ENCODE data around the gene OR52E1. TPM values are rescaled to one million over a fixed set of nuclear protein-coding genes. Genes with fewer than 3 reads are reported as not detected.

Gene OR52E1
- total and polyA plus RNA-seq, 8 donors: 2.6 TPM; not detected in 7

- Histone ChIP-seq H3K4me1 (no peaks in the 10 kb centered on the region), H3K27ac (no peak overlapping the region), H3K9me3 (no peaks in the 10 kb centered on the region), H3K4me3 (no peak overlapping the region), H3K36me3 (no peaks in the 10 kb centered on the region), H3K27me3 (peaks cover 0 to 4% (median 0%) of the 10 kb centered on the region in 3 donors)
- no peak for DNase-seq
- TF ChIP-seq POLR2AphosphoS5 (IDR thresholded peaks at IDR 0.05) (no peak), POLR2A (IDR thresholded peaks at IDR 0.05) (no peak)
- intact Hi-C loops (cut with DNase I; ENCODE audit: low total_unique reads): no loop called here
- 59 to 77% (median 72%) methylated on average over 3 of the region's 3 CpGs for WGBS, 5 donors
Observed at GRCh38 chr11:5107285-5107684, 37.9 kb downstream of the OR52E1 start.

DNA sequence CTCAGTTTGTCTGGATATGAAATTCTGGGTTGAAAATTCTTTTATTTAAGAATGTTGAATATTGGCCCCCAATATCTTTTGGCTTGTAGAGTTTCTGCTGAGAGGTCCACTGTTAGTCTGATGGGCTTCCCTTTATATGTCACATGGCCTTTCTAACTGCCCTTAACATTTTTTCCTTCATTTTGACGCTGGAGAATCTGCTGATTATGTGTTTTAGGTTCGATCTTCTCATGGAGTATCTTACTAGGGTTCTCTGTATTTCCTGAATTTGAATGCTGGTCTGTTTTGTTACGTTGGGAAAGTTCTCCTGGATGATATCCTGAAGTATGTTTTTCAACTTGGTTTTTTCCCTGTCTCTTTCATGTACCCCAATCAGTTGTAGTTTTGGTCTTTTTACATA lies 46.0 kb downstream of the OR52E1 start:
- H3K27ac ChIP-seq: no peak overlapping the region

DNA sequence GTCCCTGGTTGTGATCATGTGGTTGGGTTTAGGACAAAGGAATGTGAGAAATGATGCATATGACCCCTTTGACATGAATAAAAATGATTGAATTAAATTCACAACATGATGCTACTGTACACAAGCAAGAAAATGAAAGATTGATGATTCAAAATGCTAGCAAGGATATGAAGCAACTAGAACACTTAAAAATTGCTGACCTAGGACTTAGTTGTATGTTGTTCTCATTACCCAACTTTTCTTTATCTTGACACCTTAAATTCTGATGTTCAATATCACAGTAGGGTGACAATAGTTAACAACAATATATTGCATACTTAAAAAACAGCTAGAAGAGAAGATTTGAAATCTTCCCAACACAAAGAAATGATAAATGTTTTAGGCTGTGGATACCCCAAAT lies 48.2 kb downstream of the OR52E1 start:
- Histone ChIP-seq H3K27ac (no peak overlapping the region), H3K4me1 (no peaks in the 10 kb centered on the region), H3K9me3 (no peaks in the 10 kb centered on the region), H3K4me3 (no peak overlapping the region), H3K27me3 (no peaks in the 10 kb centered on the region), H3K36me3 (no peaks in the 10 kb centered on the region)
- no peak for DNase-seq
- intact Hi-C loops (cut with DNase I; ENCODE audit: low total_unique reads): no loop called here
- TF ChIP-seq POLR2A (IDR thresholded peaks at IDR 0.05) (no peak), POLR2AphosphoS5 (IDR thresholded peaks at IDR 0.05) (no peak), CTCF (IDR thresholded peaks at IDR 0.05) (no peak), EP300 (IDR thresholded peaks at IDR 0.05) (no peak)

More for the DNA sequence above, 46.0 kb downstream of the OR52E1 start:
- H3K9me3 ChIP-seq: no peaks in the 10 kb centered on the region
- H3K4me3 ChIP-seq: no peak overlapping the region
- H3K27me3 ChIP-seq: no peaks in the 10 kb centered on the region
- intact Hi-C loops (cut with DNase I; ENCODE audit: low total_unique reads): no loop called here
- 64 to 82% (median 76%) methylated on average over 3 of the region's 3 CpGs for WGBS, 5 donors
- DNase-seq: no peak
- H3K36me3 ChIP-seq: no peaks in the 10 kb centered on the region
- no peaks in the 10 kb centered on the region for H3K4me1 ChIP-seq
- TF ChIP-seq CTCF (IDR thresholded peaks at IDR 0.05) (no peak), EP300 (IDR thresholded peaks at IDR 0.05) (no peak), POLR2A (IDR thresholded peaks at IDR 0.05) (no peak)

DNA sequence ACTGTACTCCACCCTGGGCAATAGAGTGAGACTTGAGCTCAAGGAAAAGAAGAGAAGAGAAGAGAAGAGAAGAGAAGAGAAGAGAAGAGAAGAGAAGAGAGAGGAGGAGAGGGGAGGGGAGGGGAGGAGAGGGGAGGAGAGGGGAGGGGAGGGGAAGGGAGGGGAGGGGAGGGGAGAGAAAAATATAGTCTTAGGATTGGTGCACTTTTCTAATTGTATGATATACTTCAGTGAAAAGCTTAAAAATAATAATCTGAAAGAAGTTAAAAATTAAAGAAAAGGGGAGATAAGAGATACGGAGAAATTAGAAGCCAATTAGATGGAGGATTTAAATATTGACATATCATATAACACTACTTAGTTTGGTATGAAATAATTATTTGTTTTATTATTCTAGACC lies 49.5 kb downstream of the OR52E1 start:
- WGBS, 5 donors: 31 to 74% (median 36%) methylated on average over 1 of the region's 1 CpG
- H3K4me1 ChIP-seq: no peaks in the 10 kb centered on the region
- no peaks in the 10 kb centered on the region for H3K9me3 ChIP-seq
- no peak for DNase-seq
- no peak overlapping the region for H3K4me3 ChIP-seq
- H3K27ac ChIP-seq: no peak overlapping the region
- H3K36me3 ChIP-seq: no peaks in the 10 kb centered on the region
- H3K27me3 ChIP-seq: no peaks in the 10 kb centered on the region
- no peak for TF ChIP-seq POLR2AphosphoS5 (IDR thresholded peaks at IDR 0.05)
- no peak for TF ChIP-seq POLR2A (IDR thresholded peaks at IDR 0.05)
- TF ChIP-seq CTCF (IDR thresholded peaks at IDR 0.05): no peak
- no peak for TF ChIP-seq EP300 (IDR thresholded peaks at IDR 0.05)
- intact Hi-C loops (cut with DNase I; ENCODE audit: low total_unique reads): no loop called here

Other genes with a start within 250 kb of the OR52E1 start
- not detected for gene OR51F2, start 248.3 kb upstream of the OR52E1 start, total RNA-seq
- gene OR51F2, start 248.3 kb upstream of the OR52E1 start, polyA plus RNA-seq: not detected
- gene OR51S1, start 220.4 kb upstream of the OR52E1 start, total RNA-seq: not detected
- not detected for gene OR51S1, start 220.4 kb upstream of the OR52E1 start, polyA plus RNA-seq
- not detected for gene OR51T1, start 187.7 kb upstream of the OR52E1 start, total RNA-seq
- not detected for gene OR51T1, start 187.7 kb upstream of the OR52E1 start, polyA plus RNA-seq
- gene OR51A7, start 165.8 kb upstream of the OR52E1 start, total RNA-seq: not detected
- not detected for gene OR51A7, start 165.8 kb upstream of the OR52E1 start, polyA plus RNA-seq
- not detected for gene OR51G2, start 150.2 kb upstream of the OR52E1 start, total RNA-seq
- not detected for gene OR51G2, start 150.2 kb upstream of the OR52E1 start, polyA plus RNA-seq
- not detected for gene OR51G1, start 145.2 kb upstream of the OR52E1 start, total RNA-seq
- not detected for gene OR51G1, start 145.2 kb upstream of the OR52E1 start, polyA plus RNA-seq
- gene OR51A4, start 122.0 kb upstream of the OR52E1 start, total RNA-seq: not detected
- gene OR51A4, start 122.0 kb upstream of the OR52E1 start, polyA plus RNA-seq: not detected
- not detected for gene OR51A2, start 113.9 kb upstream of the OR52E1 start, total RNA-seq
- not detected for gene OR51A2, start 113.9 kb upstream of the OR52E1 start, polyA plus RNA-seq
- gene OR51L1, start 74.7 kb upstream of the OR52E1 start, total RNA-seq: not detected
- not detected for gene OR51L1, start 74.7 kb upstream of the OR52E1 start, polyA plus RNA-seq
- not detected for gene OR52J3, start 23.0 kb upstream of the OR52E1 start, total RNA-seq
- gene OR52J3, start 23.0 kb upstream of the OR52E1 start, polyA plus RNA-seq: not detected
- gene OR52E2, start 9.9 kb upstream of the OR52E1 start, total RNA-seq: not detected
- not detected for gene OR52E2, start 9.9 kb upstream of the OR52E1 start, polyA plus RNA-seq
- under 1 TPM in 1 of 5 donors, not detected in 4; 0.18 TPM for gene OR52A5, start 68.8 kb downstream of the OR52E1 start, total RNA-seq
- gene OR52A5, start 68.8 kb downstream of the OR52E1 start, polyA plus RNA-seq: not detected
- not detected for gene OR52A1, start 85.2 kb downstream of the OR52E1 start, total RNA-seq
- gene OR52A1, start 85.2 kb downstream of the OR52E1 start, polyA plus RNA-seq: not detected
- gene OR51V1, start 131.1 kb downstream of the OR52E1 start, total RNA-seq: not detected
- gene OR51V1, start 131.1 kb downstream of the OR52E1 start, polyA plus RNA-seq: not detected
- gene HBB, start 157.5 kb downstream of the OR52E1 start, total RNA-seq: 1,000 to 10,000 TPM in 1 of 5 donors, 100 to 1,000 TPM in 1, 10 to 100 TPM in 1, 1 to 10 TPM in 2; 2.9 to 1,619 (median 29.5) TPM
- gene HBB, start 157.5 kb downstream of the OR52E1 start, polyA plus RNA-seq: 10 to 100 TPM in 2 of 3 donors, 1 to 10 TPM in 1; 3.1 to 15.1 (median 13.0) TPM
- 1 to 10 TPM in 1 of 5 donors, not detected in 4; 4.8 TPM for gene HBD, start 164.9 kb downstream of the OR52E1 start, total RNA-seq
- under 1 TPM in 1 of 3 donors, not detected in 2; 0.20 TPM for gene HBD, start 164.9 kb downstream of the OR52E1 start, polyA plus RNA-seq
- 1 to 10 TPM in 1 of 5 donors, not detected in 4; 6.2 TPM for gene HBG1, start 180.3 kb downstream of the OR52E1 start, total RNA-seq
- not detected for gene HBG1, start 180.3 kb downstream of the OR52E1 start, polyA plus RNA-seq
- 1,000 to 10,000 TPM in 1 of 5 donors, not detected in 4; 1,854 TPM for gene HBG2, start 185.2 kb downstream of the OR52E1 start, total RNA-seq
- under 1 TPM in 1 of 3 donors, not detected in 2; 0.75 TPM for gene HBG2, start 185.2 kb downstream of the OR52E1 start, polyA plus RNA-seq
- gene HBE1, start 200.4 kb downstream of the OR52E1 start, total RNA-seq: 1 to 10 TPM in 1 of 5 donors, not detected in 4; 1.3 TPM
- gene HBE1, start 200.4 kb downstream of the OR52E1 start, polyA plus RNA-seq: not detected
- not detected for gene OR51B4, start 232.4 kb downstream of the OR52E1 start, total RNA-seq
- not detected for gene OR51B4, start 232.4 kb downstream of the OR52E1 start, polyA plus RNA-seq